Right lobe of liver (tissue), 6 donors: ENCODE data around the gene LINC00632. TPM values are rescaled to one million over a fixed set of nuclear protein-coding genes. Genes with fewer than 3 reads are reported as not detected.

Experiments
- ATAC-seq, 4 donors: fragments of 200-7000 bp; cut with Tn5 transposase; one replicate each; pipeline ENCODE4 v1.9.1; 2020; ENCODE audit warnings: mild to moderate bottlenecking in 4 of 4, moderate library complexity in 4 of 4
- DNase-seq, 3 donors: peaks; one replicate each; pipeline ENCODE4 v3.0.0-alpha.2; 2020
- H3K27ac ChIP-seq, 3 donors: fragments of 200-600 bp; one replicate each; pipeline ENCODE4 v1.8.0; 2022
- H3K27me3 ChIP-seq, 2 donors: fragments of 200-600 bp; one replicate each; pipeline ENCODE4 v1.8.0; 2022
- H3K36me3 ChIP-seq, 4 donors: fragments of 200-600 bp; sonication (generic) in 1 of 4; one replicate each; pipeline versions ENCODE4 v1.5.1 to v1.8.0; 2017 to 2022; ENCODE audit warnings: control low read depth in 1 of 4
- H3K4me1 ChIP-seq, 4 donors: fragments of 200-600 bp; sonication (generic) in 1 of 4; one replicate each; pipeline versions ENCODE4 v1.5.1 to v1.8.0; 2017 to 2022; ENCODE audit warnings: control low read depth in 1 of 4
- H3K4me3 ChIP-seq, 3 donors: fragments of 200-600 bp; one replicate each; pipeline ENCODE4 v1.8.0; 2022
- H3K9me3 ChIP-seq, 4 donors: fragments of 200-600 bp; sonication (generic) in 1 of 4; one replicate each; pipeline versions ENCODE4 v1.5.1 to v1.8.0; 2017 to 2022; ENCODE audit warnings: control low read depth in 1 of 4
- POLR2A ChIP-seq: fragments of 450-650 bp; IDR thresholded peaks from one replicate; pipeline ENCODE4 v1.6.1; 2017; ENCODE audit warnings: antibody characterized with exemption, mild to moderate bottlenecking
- WGBS: methylation state at CpG from one replicate; pipeline ENCODE4 v1.1.6; 2018; ENCODE audit warnings: low coverage, low lambda C conversion rate; ENCODE audit not compliant: insufficient coverage; ENCODE audit errors: missing lambda C conversion rate; 5-methylcytosine and 5-hydroxymethylcytosine counted together
- intact Hi-C, 2 donors: fragments of 100-400 bp; cut with DNase I; formaldehyde crosslinking; loops; one replicate each; pipeline versions ENCODE4 v1.11.2 to v1.14.1; 2022
- total RNA-seq, 6 experiments: library from RNA; depleted of rRNA in 2 of 6; stranded (reverse); fragments of >200 nt in 2 of 6; fragmentation: NEBNext Ultra II Directional in 3 of 6; extraction: Animal tissue kit (Norgen Biotek cat#: 25700) in 3 of 6; gene quantifications; one replicate each; pipeline versions ENCODE4 v1.1.0 to v1.2.4, GENCODE V29; 2016 to 2023
- TF ChIP-seq, protein P1 (sequence below), 4 donors: fragments of 200-600 bp in 3 of 4; fragments of 450-650 bp in 1 of 4; IDR thresholded peaks; one replicate each; pipeline versions ENCODE4 v1.5.1 to v1.8.0; 2016 to 2022; ENCODE audit warnings: antibody characterized with exemption in 4 of 4, mild to moderate bottlenecking in 2 of 4
- donor health status: DM: no; HTN: yes; CAD: no.
- donor health status: DM: no; HTN: no; CAD: no.
- donor health status: DM: no; HTN: no; CAD: no.
- donor health status: DM: no; HTN: yes; CAD: no.
- donor health status: DM: no; HTN: yes; CAD: no.

Gene LINC00632
- total RNA-seq, 6 experiments from 2014 or later = 1.5 to 2.6 (median 2.1) TPM

DNA sequence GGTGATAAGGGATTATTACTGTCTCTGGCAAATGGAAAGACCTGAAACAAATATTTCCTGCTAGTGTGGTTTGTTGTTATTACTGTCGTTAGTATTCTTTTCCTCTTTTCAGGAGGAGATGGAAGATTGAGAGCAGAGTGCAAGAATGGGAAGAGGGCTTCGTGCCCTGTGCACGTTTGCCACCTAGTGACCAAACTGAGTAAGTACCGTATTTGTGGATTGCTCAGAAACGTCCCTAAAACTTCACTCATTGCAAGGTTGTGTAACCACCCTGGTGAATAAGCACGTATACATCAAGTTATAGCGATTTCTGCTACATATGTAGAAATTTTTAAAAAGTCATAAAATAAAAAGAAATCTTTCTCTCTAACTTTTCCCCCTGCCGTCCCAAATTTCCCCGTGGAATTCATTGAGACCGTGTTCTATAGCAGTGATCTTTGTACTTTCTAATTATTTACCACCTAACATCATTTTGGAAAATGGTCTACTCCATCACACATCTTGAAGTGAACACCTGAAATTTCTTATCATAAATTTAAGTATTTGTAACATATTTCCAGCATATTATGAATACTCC is 24.3 kb downstream of the LINC00632 start:
- ATAC-seq (peak; percentile 84 to 98 (median 96)), DNase-seq (no peak)
- WGBS = 14% methylated on average over 10 of the region's 10 CpGs
- H3K27ac ChIP-seq = no peak overlapping the region
- intact Hi-C loops = no loop called here
- H3K36me3 ChIP-seq = no peaks in the 10 kb centered on the region
- H3K4me1 ChIP-seq = no peaks in the 10 kb centered on the region
- peaks cover 0 to 3% of the 10 kb centered on the region in 2 donors for H3K27me3 ChIP-seq
- TF ChIP-seq, protein P1, sequence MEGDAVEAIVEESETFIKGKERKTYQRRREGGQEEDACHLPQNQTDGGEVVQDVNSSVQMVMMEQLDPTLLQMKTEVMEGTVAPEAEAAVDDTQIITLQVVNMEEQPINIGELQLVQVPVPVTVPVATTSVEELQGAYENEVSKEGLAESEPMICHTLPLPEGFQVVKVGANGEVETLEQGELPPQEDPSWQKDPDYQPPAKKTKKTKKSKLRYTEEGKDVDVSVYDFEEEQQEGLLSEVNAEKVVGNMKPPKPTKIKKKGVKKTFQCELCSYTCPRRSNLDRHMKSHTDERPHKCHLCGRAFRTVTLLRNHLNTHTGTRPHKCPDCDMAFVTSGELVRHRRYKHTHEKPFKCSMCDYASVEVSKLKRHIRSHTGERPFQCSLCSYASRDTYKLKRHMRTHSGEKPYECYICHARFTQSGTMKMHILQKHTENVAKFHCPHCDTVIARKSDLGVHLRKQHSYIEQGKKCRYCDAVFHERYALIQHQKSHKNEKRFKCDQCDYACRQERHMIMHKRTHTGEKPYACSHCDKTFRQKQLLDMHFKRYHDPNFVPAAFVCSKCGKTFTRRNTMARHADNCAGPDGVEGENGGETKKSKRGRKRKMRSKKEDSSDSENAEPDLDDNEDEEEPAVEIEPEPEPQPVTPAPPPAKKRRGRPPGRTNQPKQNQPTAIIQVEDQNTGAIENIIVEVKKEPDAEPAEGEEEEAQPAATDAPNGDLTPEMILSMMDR (IDR thresholded peaks at IDR 0.05) = peak; percentile 63 to 84 (median 78)
- TF ChIP-seq POLR2A = no peak
- no peak overlapping the region for H3K4me3 ChIP-seq
- no peaks in the 10 kb centered on the region for H3K9me3 ChIP-seq

DNA sequence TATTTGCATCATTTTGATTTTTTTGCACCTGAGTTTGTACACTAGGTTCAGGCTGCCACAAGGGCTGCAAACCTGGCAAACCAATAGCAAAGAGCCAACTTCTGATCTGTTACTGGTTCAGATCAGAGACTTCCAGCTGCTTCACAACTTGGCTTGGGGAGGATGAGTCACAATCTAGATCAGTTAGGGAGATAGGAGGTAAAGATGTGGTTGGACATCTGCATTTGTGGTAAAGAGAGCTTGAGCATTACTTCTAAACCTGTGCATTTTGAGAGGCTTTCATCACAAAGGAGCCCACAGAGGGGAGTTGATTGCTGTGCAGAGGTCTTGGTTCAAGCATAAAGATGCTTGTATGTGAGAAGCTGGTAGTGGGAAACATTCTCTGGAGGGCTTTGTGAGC is 34.5 kb downstream of the LINC00632 start:
- no peak for TF ChIP-seq POLR2A
- TF ChIP-seq, protein P1 (IDR thresholded peaks at IDR 0.05) = no peak
- no peak for DNase-seq
- ATAC-seq = no peak
- intact Hi-C loops = no loop called here
- Histone ChIP-seq H3K36me3 (no peaks in the 10 kb centered on the region), H3K27ac (no peak overlapping the region), H3K27me3 (peaks cover 0 to under 1% of the 10 kb centered on the region in 2 donors), H3K4me3 (no peak overlapping the region), H3K4me1 (no peaks in the 10 kb centered on the region), H3K9me3 (no peaks in the 10 kb centered on the region)

DNA sequence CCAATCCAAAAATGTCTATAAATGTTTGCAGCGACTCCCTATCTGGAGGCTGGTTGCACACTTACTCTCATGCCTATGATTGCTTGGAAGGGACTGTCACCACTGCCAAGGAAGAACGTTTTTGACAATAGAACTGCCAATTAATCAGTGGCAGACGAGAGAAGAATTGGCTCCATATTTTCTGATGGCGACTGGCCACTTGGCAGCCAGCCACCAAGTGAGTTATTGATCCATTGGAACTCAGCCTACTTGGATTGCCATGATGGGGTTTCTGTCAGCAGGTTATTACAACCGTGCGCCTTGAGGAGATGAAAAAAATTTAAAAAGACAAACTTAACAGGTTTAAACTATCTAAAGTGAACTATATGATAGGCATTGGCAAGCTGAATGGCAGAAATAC is 47.4 kb downstream of the LINC00632 start:
- no peak for TF ChIP-seq POLR2A
- TF ChIP-seq, protein P1 (IDR thresholded peaks at IDR 0.05) = no peak
- Histone ChIP-seq H3K27ac (no peak overlapping the region), H3K9me3 (no peaks in the 10 kb centered on the region), H3K4me3 (no peak overlapping the region), H3K36me3 (no peaks in the 10 kb centered on the region), H3K4me1 (no peaks in the 10 kb centered on the region), H3K27me3 (peaks cover 6 to 12% of the 10 kb centered on the region in 2 donors)
- 15% methylated on average over 6 of the region's 6 CpGs for WGBS
- no peak for DNase-seq
- no peak for ATAC-seq
- intact Hi-C loops = no loop called here

DNA sequence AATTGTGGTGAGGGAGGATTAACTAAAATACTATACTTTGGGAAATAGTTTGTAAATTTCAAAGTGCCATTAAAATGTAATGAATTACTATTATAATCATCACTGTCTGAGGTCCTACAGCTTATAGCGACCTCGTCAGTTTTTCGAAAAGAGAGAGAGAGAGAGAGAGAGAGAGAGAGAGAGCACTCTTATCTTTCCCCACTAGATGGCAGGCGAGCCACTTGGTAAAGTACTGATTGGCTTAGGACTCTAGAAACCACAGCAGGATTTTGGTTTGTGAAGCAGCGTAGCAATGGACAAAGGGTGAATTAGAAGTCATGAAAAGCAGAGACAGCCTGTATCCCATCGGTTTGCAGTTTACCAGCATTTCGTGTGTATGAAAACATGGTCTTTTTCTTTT is 52.5 kb downstream of the LINC00632 start:
- Histone ChIP-seq H3K27ac (no peak overlapping the region), H3K27me3 (peaks cover 6 to 32% of the 10 kb centered on the region in 2 donors), H3K4me1 (peaks cover 0 to 4% (median 0%) of the 10 kb centered on the region in 4 donors), H3K36me3 (no peaks in the 10 kb centered on the region), H3K9me3 (no peaks in the 10 kb centered on the region), H3K4me3 (no peak overlapping the region)
- intact Hi-C loops = no loop called here
- TF ChIP-seq POLR2A = no peak
- TF ChIP-seq, protein P1 (IDR thresholded peaks at IDR 0.05) = peak; percentile 45 to 81 (median 72)
- ATAC-seq (peak; percentile 79 to 93 (median 86)), DNase-seq (peak in 2 of 3 donors; percentile 22 to 46)
- WGBS = 2% methylated on average over 7 of the region's 7 CpGs
